OCI-LY1 (cell line): ENCODE results near the gene PATL1.

Experiments
- H2AFZ ChIP-seq: fragments of 200-600 bp; sonication (generic), shearing (Covaris generic); 2 replicates; pipeline ENCODE4 v1.6.0; 2014; ENCODE audit warnings: antibody characterized with exemption, mild to moderate bottlenecking, low read length
- H3F3A ChIP-seq: fragments of 200-600 bp; sonication (generic), shearing (Covaris generic); 2 replicates; pipeline ENCODE4 v1.6.0; 2014; ENCODE audit warnings: mild to moderate bottlenecking, antibody characterized with exemption, low read length, moderate library complexity; ENCODE audit not compliant: insufficient read depth
- H3K27ac ChIP-seq: fragments of 200-600 bp; sonication (generic); 2 replicates; pipeline ENCODE4 v1.5.1; 2014; ENCODE audit warnings: low read length, mixed run types, mild to moderate bottlenecking, low read depth; ENCODE audit not compliant: poor library complexity, severe bottlenecking
- H3K27me3 ChIP-seq: fragments of 200-600 bp; sonication (generic); 2 replicates; pipeline ENCODE4 v1.6.0; 2014; ENCODE audit warnings: antibody characterized with exemption, mild to moderate bottlenecking, low read length, moderate library complexity; ENCODE audit not compliant: insufficient read depth
- H3K36me3 ChIP-seq: fragments of 200-600 bp; sonication (generic); 2 replicates; pipeline ENCODE4 v1.6.1; 2014; ENCODE audit warnings: mild to moderate bottlenecking, antibody characterized with exemption, low read length, moderate library complexity, mixed read lengths; ENCODE audit not compliant: insufficient read depth
- H3K4me1 ChIP-seq: fragments of 200-600 bp; sonication (generic); 2 replicates; pipeline ENCODE4 v1.5.1; 2014; ENCODE audit warnings: mild to moderate bottlenecking, low read length, moderate library complexity; ENCODE audit not compliant: insufficient read depth, severe bottlenecking
- H3K4me2 ChIP-seq: fragments of 200-600 bp; sonication (generic), shearing (Covaris generic); 2 replicates; pipeline ENCODE4 v1.6.1; 2014; ENCODE audit warnings: low read length
- H3K4me3 ChIP-seq: fragments of 200-600 bp; sonication (generic); 2 replicates; pipeline ENCODE4 v1.5.1; 2014; ENCODE audit warnings: low read length, low read depth, mild to moderate bottlenecking, mixed read lengths; ENCODE audit not compliant: poor library complexity, severe bottlenecking
- H3K79me2 ChIP-seq: fragments of 200-600 bp; shearing (Covaris generic); 2 replicates; pipeline ENCODE4 v1.6.1; 2016; ENCODE audit warnings: mixed run types, low read length, mixed read lengths; ENCODE audit not compliant: insufficient read depth
- H3K9ac ChIP-seq: fragments of 200-600 bp; sonication (generic), shearing (Covaris generic); 2 replicates; pipeline ENCODE4 v1.6.1; 2014; ENCODE audit warnings: mild to moderate bottlenecking, low read length, mixed read lengths
- H3K9me2 ChIP-seq: fragments of 200-600 bp; sonication (generic), shearing (Covaris generic); 2 replicates; pipeline ENCODE4 v1.6.1; 2014; ENCODE audit warnings: low read depth, mild to moderate bottlenecking, low read length, mixed read lengths
- H3K9me3 ChIP-seq: fragments of 200-600 bp; shearing (Covaris generic); 2 replicates; pipeline ENCODE4 v1.6.1; 2014; ENCODE audit warnings: low read length, mixed read lengths
- H4K20me1 ChIP-seq: fragments of 200-600 bp; sonication (generic), shearing (Covaris generic); 2 replicates; pipeline ENCODE4 v1.6.0; 2016; ENCODE audit warnings: mild to moderate bottlenecking, low read length; ENCODE audit not compliant: insufficient read depth
- EZH2 ChIP-seq: fragments of 200-600 bp; sonication (generic), shearing (Covaris generic); IDR thresholded peaks from 2 replicates; pipeline ENCODE4 v1.8.0; 2017; ENCODE audit warnings: borderline replicate concordance, mixed run types, mild to moderate bottlenecking, antibody characterized with exemption, low read length, moderate library complexity, mixed read lengths
- TF ChIP-seq, protein P1 (sequence below): fragments of 200-600 bp; sonication (generic), shearing (Covaris generic); IDR thresholded peaks from 2 replicates; pipeline ENCODE4 v1.5.1; 2017; ENCODE audit warnings: mild to moderate bottlenecking, antibody characterized with exemption, low read length, moderate library complexity, mixed read lengths

Gene PATL1

DNA sequence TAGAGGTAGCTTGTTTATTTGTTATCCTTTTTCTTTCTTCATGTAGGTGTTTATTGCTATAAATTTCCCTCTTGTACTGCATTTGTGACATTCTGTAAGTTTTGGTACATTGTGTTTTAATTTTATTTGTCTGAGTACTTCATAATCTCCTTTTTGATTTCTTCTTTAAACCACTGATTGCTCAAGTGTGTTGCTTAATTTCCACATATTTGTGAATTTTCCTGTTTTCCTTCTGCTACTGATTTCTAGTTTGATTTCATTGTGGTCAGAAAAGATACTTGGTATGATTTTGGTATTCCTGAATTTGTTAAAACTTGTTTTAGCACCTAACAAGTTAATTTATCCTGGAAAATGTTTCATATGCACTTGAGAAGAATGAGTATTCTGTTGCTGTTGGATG, 29.7 kb upstream of the PATL1 start:
- Histone ChIP-seq H3K36me3 (no peaks in the 10 kb centered on the region), H3K4me1 (no peaks in the 10 kb centered on the region), H2AFZ (no peak overlapping the region), H3K4me3 (no peak overlapping the region), H4K20me1 (no peaks in the 10 kb centered on the region), H3K9ac (no peak overlapping the region), H3K9me2 (no peaks in the 10 kb centered on the region), H3F3A (peaks cover 5% of the 10 kb centered on the region; the same call in 1 of the 2 replicates), H3K4me2 (no peak overlapping the region), H3K27me3 (no peaks in the 10 kb centered on the region), H3K27ac (no peak overlapping the region), H3K9me3 (no peaks in the 10 kb centered on the region), H3K79me2 (no peaks in the 10 kb centered on the region)
- TF ChIP-seq, protein P1, sequence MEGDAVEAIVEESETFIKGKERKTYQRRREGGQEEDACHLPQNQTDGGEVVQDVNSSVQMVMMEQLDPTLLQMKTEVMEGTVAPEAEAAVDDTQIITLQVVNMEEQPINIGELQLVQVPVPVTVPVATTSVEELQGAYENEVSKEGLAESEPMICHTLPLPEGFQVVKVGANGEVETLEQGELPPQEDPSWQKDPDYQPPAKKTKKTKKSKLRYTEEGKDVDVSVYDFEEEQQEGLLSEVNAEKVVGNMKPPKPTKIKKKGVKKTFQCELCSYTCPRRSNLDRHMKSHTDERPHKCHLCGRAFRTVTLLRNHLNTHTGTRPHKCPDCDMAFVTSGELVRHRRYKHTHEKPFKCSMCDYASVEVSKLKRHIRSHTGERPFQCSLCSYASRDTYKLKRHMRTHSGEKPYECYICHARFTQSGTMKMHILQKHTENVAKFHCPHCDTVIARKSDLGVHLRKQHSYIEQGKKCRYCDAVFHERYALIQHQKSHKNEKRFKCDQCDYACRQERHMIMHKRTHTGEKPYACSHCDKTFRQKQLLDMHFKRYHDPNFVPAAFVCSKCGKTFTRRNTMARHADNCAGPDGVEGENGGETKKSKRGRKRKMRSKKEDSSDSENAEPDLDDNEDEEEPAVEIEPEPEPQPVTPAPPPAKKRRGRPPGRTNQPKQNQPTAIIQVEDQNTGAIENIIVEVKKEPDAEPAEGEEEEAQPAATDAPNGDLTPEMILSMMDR: no peak
- no peak for TF ChIP-seq EZH2

DNA sequence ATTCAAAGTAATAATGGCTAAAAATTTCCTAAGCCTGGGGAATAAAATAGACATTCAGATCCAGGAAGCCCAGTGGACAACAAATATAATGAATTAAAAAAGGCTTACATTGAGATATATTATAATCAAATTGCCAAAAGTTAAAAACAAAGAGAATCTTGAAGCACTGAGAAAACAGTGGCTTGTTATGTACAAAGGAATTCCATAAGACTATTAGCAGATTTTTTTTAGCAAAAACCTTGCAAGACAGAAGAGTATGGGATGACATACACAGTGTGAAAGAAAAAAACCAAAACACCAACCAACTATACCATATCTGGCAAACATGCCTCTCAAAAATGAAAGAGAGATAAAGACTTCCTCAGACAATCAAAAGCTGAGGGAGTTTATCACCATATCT, 24.1 kb upstream of the PATL1 start:
- Histone ChIP-seq H3K9ac (no peak overlapping the region), H3K27ac (no peak overlapping the region), H3K4me2 (no peak overlapping the region), H3F3A (no peaks in the 10 kb centered on the region), H3K4me1 (no peaks in the 10 kb centered on the region), H3K9me2 (no peaks in the 10 kb centered on the region), H3K27me3 (no peaks in the 10 kb centered on the region), H2AFZ (no peak overlapping the region), H3K79me2 (no peaks in the 10 kb centered on the region), H3K36me3 (no peaks in the 10 kb centered on the region), H4K20me1 (no peaks in the 10 kb centered on the region), H3K9me3 (no peaks in the 10 kb centered on the region), H3K4me3 (no peak overlapping the region)
- TF ChIP-seq EZH2: no peak
- TF ChIP-seq, protein P1: no peak

- H4K20me1 ChIP-seq: no peaks in the 10 kb centered on the region
- H3K36me3 ChIP-seq: no peaks in the 10 kb centered on the region
- H3K9me2 ChIP-seq: no peaks in the 10 kb centered on the region
- H3K4me1 ChIP-seq: no peaks in the 10 kb centered on the region
- H3K4me2 ChIP-seq: no peak overlapping the region
- H3K27ac ChIP-seq: no peak overlapping the region
- no peaks in the 10 kb centered on the region for H3F3A ChIP-seq
- H3K4me3 ChIP-seq: no peak overlapping the region
- H2AFZ ChIP-seq: no peak overlapping the region
- H3K27me3 ChIP-seq: no peaks in the 10 kb centered on the region
- H3K9ac ChIP-seq: no peak overlapping the region
- H3K79me2 ChIP-seq: no peaks in the 10 kb centered on the region
- TF ChIP-seq EZH2: no peak
- TF ChIP-seq, protein P1: no peak
- no peaks in the 10 kb centered on the region for H3K9me3 ChIP-seq
Measured at GRCh38 chr11:59691156-59691555, 22.3 kb upstream of the PATL1 start.
